Testis (tissue), 3 donors: ENCODE results near the gene SLC1A3. TPM values are rescaled to one million over a fixed set of nuclear protein-coding genes. Genes with fewer than 3 reads are reported as not detected.

Experiments
- DNase-seq: peaks from one replicate; pipeline ENCODE4 v3.0.0-alpha.2; 2019
- H3K27ac ChIP-seq, 2 donors: fragments of 200-600 bp; sonication (generic); one replicate each; pipeline ENCODE4 v1.5.1; 2019
- H3K27me3 ChIP-seq: fragments of 200-600 bp; sonication (generic); one replicate; pipeline ENCODE4 v1.5.1; 2019
- H3K36me3 ChIP-seq: fragments of 200-600 bp; sonication (generic); one replicate; pipeline ENCODE4 v1.5.1; 2017; ENCODE audit warnings: low read depth; ENCODE audit errors: missing control alignments
- H3K4me1 ChIP-seq: fragments of 200-600 bp; sonication (generic); one replicate; pipeline ENCODE4 v1.5.1; 2019
- H3K4me3 ChIP-seq, 2 donors: fragments of 200-600 bp; sonication (generic); one replicate each; pipeline ENCODE4 v1.5.1; 2017 to 2019
- H3K9me3 ChIP-seq: fragments of 200-600 bp; sonication (generic); one replicate; pipeline ENCODE4 v1.5.1; 2017
- POLR2A ChIP-seq: fragments of 450-650 bp; IDR thresholded peaks from one replicate; pipeline ENCODE4 v1.6.1; 2017; ENCODE audit warnings: antibody characterized with exemption, mild to moderate bottlenecking, moderate library complexity
- WGBS, 2 donors: methylation state at CpG; one replicate each; pipeline ENCODE4 v1.1.5; 2018; 5-methylcytosine and 5-hydroxymethylcytosine counted together
- intact Hi-C: fragments of 100-400 bp; cut with DNase I; formaldehyde crosslinking; loops from one replicate; pipeline ENCODE4 v1.15.1; 2023; ENCODE audit warnings: low total_unique reads
- polyA plus RNA-seq: library from polyadenylated mRNA; stranded (reverse); fragments of 350-450 nt; fragmentation: Illumina TruSeq; extraction: RNeasy Lipid Tissue Mini Kit (QIAGEN cat#74804); gene quantifications from one replicate; pipeline ENCODE4 v1.2.3, GENCODE V29; 2014; ENCODE audit warnings: low read depth, low replicate concordance; ENCODE audit not compliant: insufficient read depth
- total RNA-seq, 2 donors: library from RNA; depleted of rRNA; stranded (reverse); fragments of >200 nt; gene quantifications; one replicate each; pipeline ENCODE4 v1.2.3, GENCODE V29; 2016
- TF ChIP-seq, protein P1 (sequence below), 3 experiments: fragments of 450-650 bp in 2 of 3; fragments of 200-600 bp in 1 of 3; sonication (generic) in 1 of 3; IDR thresholded peaks; one replicate each; pipeline ENCODE4 v1.5.1; 2016 to 2019; ENCODE audit warnings: antibody characterized with exemption in 3 of 3, mild to moderate bottlenecking in 2 of 3, moderate library complexity in 1 of 3

SLC1A3 gene
- total and polyA plus RNA-seq, 3 donors from 2014 or later = 3.6 to 10.8 (median 6.6) TPM

GRCh38 chr5:36692791-36693763, 86.7 kb downstream of the SLC1A3 start:
- intact Hi-C loops = loop anchor here (5.0 kb wide), 1 partner anchor 276 kb away; no protein-coding TSS in a partner anchor
- peak overlapping the region in 1 of 2 donors; percentile 18 for H3K27ac ChIP-seq
- H3K4me3 ChIP-seq = peak overlapping the region; percentile 15 to 34

DNA sequence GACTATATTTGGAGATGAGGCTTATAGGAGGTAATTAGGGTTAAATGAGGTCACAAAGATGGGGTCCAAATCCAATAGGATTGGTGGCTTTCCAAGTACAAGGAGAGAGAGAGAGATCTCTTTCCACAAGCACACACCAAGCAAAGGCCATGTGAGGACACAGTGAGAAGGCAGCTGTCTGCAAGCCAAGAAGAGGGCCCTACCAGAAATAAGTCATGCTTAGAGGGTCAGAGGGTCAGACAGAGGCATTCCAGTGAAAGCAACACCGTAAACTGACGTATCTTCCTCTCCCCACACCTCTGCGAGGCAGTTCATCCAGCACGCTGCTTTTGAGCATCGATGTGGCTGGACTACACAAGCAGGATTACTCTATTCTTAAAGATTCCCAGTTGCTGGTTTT, 87.9 kb downstream of the SLC1A3 start:
- intact Hi-C loops = loop anchor here (5.0 kb wide), 1 partner anchor 277 kb away; no protein-coding TSS in a partner anchor
- 72 to 73% methylated on average over 5 of the region's 5 CpGs for WGBS, 2 donors
- Histone ChIP-seq H3K4me1 (no peaks in the 10 kb centered on the region), H3K4me3 (no peak overlapping the region), H3K9me3 (no peaks in the 10 kb centered on the region), H3K27me3 (no peaks in the 10 kb centered on the region), H3K36me3 (no peaks in the 10 kb centered on the region), H3K27ac (no peak overlapping the region)
- no peak for DNase-seq
- TF ChIP-seq, protein P1, sequence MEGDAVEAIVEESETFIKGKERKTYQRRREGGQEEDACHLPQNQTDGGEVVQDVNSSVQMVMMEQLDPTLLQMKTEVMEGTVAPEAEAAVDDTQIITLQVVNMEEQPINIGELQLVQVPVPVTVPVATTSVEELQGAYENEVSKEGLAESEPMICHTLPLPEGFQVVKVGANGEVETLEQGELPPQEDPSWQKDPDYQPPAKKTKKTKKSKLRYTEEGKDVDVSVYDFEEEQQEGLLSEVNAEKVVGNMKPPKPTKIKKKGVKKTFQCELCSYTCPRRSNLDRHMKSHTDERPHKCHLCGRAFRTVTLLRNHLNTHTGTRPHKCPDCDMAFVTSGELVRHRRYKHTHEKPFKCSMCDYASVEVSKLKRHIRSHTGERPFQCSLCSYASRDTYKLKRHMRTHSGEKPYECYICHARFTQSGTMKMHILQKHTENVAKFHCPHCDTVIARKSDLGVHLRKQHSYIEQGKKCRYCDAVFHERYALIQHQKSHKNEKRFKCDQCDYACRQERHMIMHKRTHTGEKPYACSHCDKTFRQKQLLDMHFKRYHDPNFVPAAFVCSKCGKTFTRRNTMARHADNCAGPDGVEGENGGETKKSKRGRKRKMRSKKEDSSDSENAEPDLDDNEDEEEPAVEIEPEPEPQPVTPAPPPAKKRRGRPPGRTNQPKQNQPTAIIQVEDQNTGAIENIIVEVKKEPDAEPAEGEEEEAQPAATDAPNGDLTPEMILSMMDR (IDR thresholded peaks at IDR 0.05) = no peak
- TF ChIP-seq POLR2A = no peak

More at GRCh38 chr5:36692791-36693763, 86.7 kb downstream of the SLC1A3 start:
- H3K9me3 ChIP-seq = no peaks in the 10 kb centered on the region
- H3K4me1 ChIP-seq = no peaks in the 10 kb centered on the region
- 32 to 37% methylated on average over 20 to 44 of the region's 44 CpGs for WGBS, 2 donors
- no peaks in the 10 kb centered on the region for H3K27me3 ChIP-seq
- no peaks in the 10 kb centered on the region for H3K36me3 ChIP-seq
- no peak for TF ChIP-seq POLR2A
- TF ChIP-seq, protein P1 (IDR thresholded peaks at IDR 0.05) = peak; percentile 57 to 69 (median 58)
- DNase-seq = peak; percentile 84

- WGBS, 2 donors = 34 to 52% methylated on average over 7 of the region's 7 CpGs
- peak; percentile 77 for DNase-seq
- no peak overlapping the region for H3K4me3 ChIP-seq
- no peaks in the 10 kb centered on the region for H3K27me3 ChIP-seq
- no peaks in the 10 kb centered on the region for H3K9me3 ChIP-seq
- no peak for TF ChIP-seq POLR2A
- TF ChIP-seq, protein P1 (IDR thresholded peaks at IDR 0.05) = peak in 2 of 3 experiments; percentile 43 to 71
- no peak overlapping the region for H3K27ac ChIP-seq
- no peaks in the 10 kb centered on the region for H3K36me3 ChIP-seq
- no peaks in the 10 kb centered on the region for H3K4me1 ChIP-seq
- intact Hi-C loops = no loop called here
Observed at GRCh38 chr5:36696059-36696673, 89.8 kb downstream of the SLC1A3 start.

DNA sequence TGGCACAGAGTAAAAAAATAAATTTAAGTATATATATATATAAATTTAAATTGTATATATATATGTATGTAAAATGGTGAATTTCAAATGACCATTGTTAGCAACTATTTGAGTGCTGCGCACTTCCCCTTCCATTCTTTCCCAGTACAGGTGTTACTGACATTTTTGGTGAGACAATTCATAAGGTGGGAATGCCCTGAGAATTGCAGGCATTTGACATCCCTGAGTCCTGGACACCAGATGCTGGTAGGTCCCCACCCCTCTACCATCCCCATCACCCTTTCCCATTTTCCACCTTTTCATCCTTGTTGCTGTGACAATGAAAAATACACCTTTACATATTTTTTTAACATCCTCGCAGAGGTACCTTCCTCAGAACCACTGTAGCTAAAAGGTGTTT, 91.6 kb downstream of the SLC1A3 start:
- WGBS, 2 donors = 96 to 97% methylated on average over 2 of the region's 2 CpGs
- Histone ChIP-seq H3K27ac (no peak overlapping the region), H3K4me1 (no peaks in the 10 kb centered on the region), H3K27me3 (no peaks in the 10 kb centered on the region), H3K36me3 (no peaks in the 10 kb centered on the region), H3K4me3 (no peak overlapping the region), H3K9me3 (no peaks in the 10 kb centered on the region)
- intact Hi-C loops = no loop called here
- no peak for DNase-seq
- TF ChIP-seq POLR2A = no peak
- TF ChIP-seq, protein P1 (IDR thresholded peaks at IDR 0.05) = no peak
